GM21737 (cell line): ENCODE results near the gene PGR.

Source experiments
- ATAC-seq: cut with Tn5 transposase; IDR thresholded peaks from one replicate; pipeline ENCODE4 v1.9.1; 2021; ENCODE audit warnings: mild to moderate bottlenecking, moderate library complexity; ENCODE audit not compliant: unreplicated experiment

Gene PGR

DNA sequence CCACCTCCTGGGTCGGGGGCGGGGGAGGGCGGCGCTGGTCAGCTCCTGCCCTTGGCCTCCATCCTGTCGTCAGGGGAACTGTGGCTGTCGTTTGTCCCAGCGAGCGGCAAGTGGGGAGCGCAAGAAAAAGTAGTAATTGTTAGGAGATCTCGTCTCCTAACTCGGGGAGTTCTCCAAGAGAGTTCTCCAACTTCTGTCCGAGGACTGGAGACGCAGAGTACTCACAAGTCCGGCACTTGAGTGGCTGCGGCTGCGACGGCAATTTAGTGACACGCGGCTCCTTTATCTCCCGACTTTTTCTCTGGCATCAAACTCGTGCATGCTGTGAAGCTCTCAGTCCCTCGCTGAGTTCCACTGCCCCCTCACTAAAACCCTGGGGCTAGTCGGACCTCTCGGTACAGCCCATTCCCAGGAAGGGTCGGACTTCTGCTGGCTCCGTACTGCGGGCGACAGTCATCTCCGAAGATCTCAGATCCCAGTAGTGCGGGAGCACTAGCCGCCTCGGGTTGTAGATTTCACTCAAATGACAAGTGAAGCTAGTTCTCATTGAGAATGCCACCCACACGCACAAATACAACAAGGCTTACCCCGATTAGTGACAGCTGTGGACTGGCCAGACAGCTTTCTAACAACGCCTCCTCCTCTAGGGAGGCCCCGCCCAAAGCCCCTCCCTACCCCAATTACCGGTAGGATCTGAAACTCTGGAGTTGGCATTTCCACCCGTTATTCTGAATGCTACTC lies at the start of gene PGR:
PGR (minus strand) TSS at position 611 of the 741 bp plus-strand sequence. CDS start 743 bp downstream, outside the sequence.
- ATAC-seq: no peak

DNA sequence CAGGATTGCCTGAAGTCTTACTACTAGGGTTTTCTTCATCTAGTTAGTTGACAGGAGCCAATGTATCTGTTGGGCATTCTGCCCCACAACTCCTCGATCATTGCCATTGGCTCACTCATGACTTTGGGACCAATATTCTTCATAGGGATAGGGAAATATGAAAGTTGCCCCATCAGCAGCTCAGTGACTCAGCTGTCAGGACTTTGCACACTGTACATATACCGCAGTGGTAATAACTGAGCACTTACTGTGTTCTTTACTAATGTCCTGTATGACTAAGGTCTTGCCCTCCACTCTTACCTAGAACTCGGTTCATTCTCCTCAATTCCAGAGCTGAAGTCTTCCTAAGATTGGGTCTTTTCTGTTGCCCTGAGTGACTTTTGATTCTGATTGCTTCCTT lies 46.8 kb upstream of the PGR start:
- no peak for ATAC-seq

DNA sequence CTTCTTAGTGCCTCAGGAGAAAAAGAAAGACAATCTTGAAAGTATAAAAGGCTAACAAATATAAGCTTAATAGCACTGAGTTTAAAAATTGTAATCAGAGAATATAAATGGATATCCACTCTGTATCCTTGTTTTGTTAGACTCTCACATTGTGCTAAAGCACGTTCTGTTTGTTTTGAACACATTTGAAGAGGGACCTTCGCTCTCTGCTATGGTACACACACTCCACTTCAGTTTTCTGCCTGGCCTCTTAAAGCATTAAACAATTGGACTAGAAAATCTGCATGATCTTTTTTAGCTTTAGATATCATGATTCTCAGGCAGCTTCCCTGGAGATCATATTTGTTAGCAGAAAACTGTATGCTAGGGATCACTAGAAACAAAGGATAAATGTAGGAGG lies 40.3 kb upstream of the PGR start:
- ATAC-seq: no peak

DNA sequence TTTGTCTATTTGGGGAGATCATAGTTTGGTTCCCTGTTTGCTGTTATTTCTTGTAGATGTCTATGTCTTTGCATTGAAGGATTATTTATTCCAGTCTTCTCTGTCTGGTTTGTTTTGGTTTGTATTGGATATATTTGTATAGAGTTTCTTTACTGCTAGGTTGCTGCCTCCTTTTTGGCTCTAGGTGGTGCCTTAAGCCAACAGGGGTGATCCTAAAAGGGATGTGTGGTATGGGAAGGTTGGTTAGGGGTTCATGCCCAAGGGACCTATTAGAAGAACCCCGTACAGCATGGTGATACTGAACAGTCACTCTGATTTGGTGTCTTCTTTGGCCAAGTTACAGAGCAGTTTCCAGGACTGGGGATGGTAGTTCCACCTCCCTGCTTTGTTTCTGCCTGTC lies 36.4 kb upstream of the PGR start:
- ATAC-seq: no peak

DNA sequence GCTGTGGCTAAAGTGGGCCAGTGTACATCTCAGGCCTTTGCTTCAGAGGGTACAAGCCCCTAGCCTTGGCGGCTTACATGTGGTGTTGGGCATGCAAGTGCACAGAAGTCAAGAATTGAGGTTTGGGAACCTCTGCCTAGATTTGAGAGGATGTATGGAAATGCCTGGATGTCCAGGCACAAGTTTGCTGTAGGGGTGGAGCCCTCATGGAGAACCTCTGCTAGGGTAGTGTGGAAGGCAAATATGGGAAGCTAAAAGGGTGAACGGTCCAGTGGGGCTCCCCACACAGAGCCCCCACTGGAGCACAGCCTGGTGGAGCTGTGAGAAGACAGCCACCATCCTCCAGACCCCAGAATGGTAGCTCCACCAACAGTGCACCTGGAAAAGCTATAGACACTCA lies 28.5 kb upstream of the PGR start:
- no peak for ATAC-seq

GRCh38 chr11:101138245-101138930 lies 8.8 kb upstream of the PGR start:
- ATAC-seq: no peak

DNA sequence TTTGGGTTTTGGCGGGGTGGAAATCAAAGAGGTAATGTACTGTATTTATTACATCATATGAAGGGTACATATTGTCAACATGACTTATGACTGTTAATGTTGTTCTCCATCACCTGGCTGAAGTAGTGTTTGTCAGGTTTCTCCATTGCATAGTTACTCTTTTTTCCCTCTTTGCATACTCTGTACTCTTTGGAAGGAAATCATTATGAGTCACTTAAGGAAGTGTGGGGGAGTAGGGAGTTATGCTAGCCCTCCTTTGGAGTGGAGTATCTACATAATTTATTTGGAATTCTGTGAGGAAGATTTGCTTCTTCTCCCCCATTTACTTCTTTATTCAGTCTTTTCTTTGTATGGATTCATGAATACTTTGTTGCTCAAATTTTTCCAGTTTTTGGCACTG lies 3.6 kb upstream of the PGR start:
- no peak for ATAC-seq

- ATAC-seq: no peak
These were observed 926 bp downstream of the PGR start for GRCh38 chr11:101128571-101129202.

DNA sequence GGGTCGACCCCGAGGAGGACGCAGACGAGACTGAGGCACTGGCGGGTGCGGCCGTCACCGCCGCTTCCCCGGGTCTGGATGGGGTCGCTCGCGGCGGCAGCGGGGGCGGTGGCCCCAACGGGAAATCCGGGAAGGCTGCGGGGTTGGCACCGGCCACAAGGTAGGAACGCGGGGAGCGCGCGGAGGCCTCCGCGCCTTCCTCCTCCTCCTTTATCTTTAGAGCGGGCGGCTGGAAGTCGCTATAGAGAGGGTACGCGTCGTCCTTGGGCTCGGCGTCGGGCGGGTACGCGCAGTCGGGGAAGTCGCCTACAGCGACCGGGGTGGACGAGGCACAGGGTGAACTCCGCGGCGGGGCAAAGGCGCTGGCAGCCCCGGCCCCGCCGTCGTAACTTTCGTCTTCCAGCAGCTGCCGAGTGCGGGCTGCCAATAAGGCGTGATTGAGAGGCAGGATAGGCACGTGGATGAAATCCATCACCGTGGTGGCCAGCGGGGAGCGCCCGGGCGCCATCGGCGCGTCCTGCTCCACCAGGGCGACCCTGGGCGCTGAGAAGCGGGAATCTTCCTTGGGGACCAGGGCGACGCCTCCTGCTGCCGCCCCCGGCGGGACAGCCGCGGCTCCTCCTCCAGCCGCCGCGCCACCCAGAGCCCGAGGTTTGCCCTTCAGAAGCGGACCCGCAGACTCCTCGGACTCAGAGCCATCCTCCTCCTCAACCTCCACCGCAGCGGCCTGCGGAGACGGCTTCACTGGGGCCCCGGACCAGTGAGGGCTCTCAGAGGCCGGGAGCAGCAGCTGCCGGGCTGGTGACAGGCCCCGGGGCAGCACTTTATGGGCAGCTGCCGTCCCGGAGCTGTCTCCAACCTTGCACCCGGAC lies 1.7 kb downstream of the PGR start:
- ATAC-seq: no peak

DNA sequence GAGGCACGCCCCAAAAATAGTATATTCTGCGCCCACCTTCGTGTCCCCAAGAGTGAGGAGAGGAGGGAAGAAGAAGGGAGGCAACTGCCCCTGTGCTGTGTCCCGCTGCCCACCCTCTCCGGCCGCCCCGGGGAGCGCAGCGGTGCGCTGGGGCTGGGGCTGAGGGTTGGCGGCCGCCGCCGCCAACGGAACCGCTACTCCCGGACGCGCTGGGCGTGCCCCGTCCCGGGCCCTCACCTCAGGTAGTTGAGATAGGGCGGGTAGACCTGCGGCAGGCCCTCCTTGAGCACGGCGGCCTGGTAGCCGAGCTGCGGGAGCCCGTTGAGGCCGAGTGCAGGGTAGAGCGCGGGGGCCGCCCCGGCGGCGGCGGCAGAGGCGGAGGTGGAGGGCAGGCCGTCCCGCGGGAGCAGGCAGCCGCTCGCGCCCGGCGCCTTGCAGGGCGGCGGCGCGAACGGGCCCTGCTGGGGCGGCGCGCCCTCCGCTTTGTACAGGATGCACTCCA lies 2.4 kb downstream of the PGR start:
- ATAC-seq: no peak

DNA sequence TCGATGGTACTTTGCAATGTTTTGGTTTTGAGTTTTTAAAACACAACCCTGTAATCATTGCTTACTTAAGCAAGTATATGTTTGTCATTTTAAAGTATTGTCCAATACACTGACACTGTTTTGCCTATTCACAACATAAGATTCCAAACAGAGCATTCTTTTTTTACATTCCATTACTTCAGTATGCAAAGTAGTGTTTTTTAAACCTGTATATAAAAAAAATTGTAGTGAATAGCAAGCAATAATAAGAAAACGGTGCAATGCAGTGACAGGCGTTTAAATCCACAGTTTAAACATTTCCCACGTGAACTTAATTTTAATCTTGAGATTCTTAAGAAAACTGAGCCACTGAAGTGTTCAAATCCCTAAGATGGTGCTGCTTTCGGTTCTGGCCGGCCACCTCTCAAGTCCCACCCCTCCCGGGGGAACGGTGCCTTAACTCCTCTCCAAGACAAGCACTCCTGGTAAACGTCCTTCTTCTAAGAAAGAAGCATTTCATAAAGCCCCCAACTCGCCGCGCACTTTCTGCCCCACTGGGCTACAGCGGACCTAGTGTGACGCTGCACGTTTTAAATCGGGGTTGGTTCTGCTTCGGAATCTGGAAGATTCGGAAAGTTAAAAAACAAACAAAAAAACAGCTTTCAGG lies 2.9 kb downstream of the PGR start:
- no peak for ATAC-seq

GRCh38 chr11:101115671-101116160 lies 13.9 kb downstream of the PGR start:
- ATAC-seq: no peak

DNA sequence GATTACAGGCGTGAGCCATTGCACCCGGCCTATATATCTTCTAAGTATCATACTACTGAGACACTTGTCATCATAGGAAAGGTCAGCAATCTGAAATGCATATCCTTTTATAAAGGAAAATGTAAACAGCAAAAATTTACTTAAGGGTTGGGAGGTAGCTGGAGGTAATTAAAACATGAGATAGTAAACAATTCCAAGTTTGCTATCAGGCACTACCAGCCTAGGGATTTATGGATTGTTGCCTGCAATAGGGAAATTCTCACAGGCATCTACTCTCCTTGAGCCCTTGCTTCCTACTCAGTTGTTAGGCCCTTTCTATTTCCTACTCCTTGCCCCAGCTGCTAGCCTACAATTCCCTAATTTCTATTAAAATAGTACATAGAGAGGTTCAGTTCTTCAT lies 16.1 kb downstream of the PGR start:
- ATAC-seq: no peak

DNA sequence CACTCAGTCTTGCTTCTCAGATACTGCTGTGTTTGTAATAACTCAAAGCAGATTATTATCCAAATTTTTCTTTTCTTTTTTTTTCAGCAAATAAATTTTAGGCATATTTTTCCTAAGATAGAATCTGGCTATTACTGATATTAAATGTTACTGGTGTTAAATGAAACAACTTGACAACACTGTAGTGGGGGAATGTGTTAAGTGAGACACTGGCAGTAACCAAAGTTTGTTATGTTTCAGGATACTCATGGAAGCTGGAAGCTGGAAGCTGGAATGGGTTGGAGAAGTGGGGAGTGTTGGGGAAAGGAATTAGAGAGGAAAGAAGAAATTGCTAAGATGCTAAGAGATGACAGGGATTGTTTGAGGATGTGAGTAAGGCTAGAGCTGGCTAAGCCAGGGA lies 24.9 kb downstream of the PGR start:
- ATAC-seq: no peak

GRCh38 chr11:101103433-101103832 lies 26.2 kb downstream of the PGR start:
- ATAC-seq: no peak

- ATAC-seq: no peak
These were observed 29.0 kb downstream of the PGR start for GRCh38 chr11:101100601-101101000.

GRCh38 chr11:101096036-101096704 lies 33.4 kb downstream of the PGR start:
- ATAC-seq: no peak

- ATAC-seq: no peak
These were observed 37.8 kb downstream of the PGR start for GRCh38 chr11:101091781-101092180.

DNA sequence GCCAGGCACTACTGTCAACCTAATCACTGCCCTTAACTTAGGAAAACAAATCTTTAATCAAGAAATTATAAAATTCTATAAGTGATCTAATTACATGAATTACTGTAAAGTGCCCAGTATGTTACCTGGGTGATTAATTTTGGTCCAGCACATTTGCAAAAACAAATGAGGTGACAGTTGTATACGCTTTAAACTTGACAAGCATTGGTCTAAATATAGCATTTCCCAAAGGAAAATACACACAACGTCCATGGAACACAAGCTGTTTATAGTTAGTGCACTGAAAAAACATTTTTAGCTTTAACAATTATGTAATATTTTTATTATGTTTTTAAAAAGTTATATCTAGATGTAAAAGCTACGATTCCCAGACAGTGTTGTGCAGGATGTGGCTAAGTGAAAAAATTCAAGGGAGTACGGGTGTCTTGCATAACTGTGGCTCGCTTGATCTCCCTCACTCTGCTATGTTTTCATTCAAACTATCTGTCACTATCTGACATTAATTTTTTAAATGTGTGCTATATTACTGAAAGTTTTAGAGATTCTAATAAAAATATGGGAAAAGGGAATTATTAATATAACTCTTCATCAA lies 38.8 kb downstream of the PGR start:
- no peak for ATAC-seq
